Measurements from ENCODE around the gene PHLPP1. TPM values are rescaled to one million over a fixed set of nuclear protein-coding genes. Genes with fewer than 3 reads are reported as not detected.

PHLPP1 gene
- total and polyA plus RNA-seq, 2 experiments from 2014 or later: 15.7 to 73.6 TPM

- TF ChIP-seq EZH2 (IDR thresholded peaks at IDR 0.05; ENCODE audit: low read depth, unreplicated experiment) (no peak), ETS1 (IDR thresholded peaks at IDR 0.05) (peak; percentile 90), STAT1 (IDR thresholded peaks at IDR 0.05; ENCODE audit: unreplicated experiment) (no peak), JUNB (IDR thresholded peaks at IDR 0.05; ENCODE audit: unreplicated experiment) (no peak), POLR2AphosphoS5 (IDR thresholded peaks at IDR 0.05; ENCODE audit: low read depth) (no peak), ZNF331 (CRISPR knock-in tag; IDR thresholded peaks at IDR 0.05; ENCODE audit: low read depth) (no peak), CREB1 (CRISPR knock-in tag; IDR thresholded peaks at IDR 0.05; ENCODE audit: low read depth) (peak; percentile 92), EZH2phosphoT487 (IDR thresholded peaks at IDR 0.05; ENCODE audit: unreplicated experiment) (no peak), ZNF114 (CRISPR knock-in tag; IDR thresholded peaks at IDR 0.05) (0 out of 2 replicates have a peak, but pooled peaks have one; percentile 29), CTCF (conservative IDR thresholded peaks at IDR 0.05; ENCODE audit: low read depth in 2 of 2) (peak; percentile 67 to 85)
- TF ChIP-seq, protein P1, sequence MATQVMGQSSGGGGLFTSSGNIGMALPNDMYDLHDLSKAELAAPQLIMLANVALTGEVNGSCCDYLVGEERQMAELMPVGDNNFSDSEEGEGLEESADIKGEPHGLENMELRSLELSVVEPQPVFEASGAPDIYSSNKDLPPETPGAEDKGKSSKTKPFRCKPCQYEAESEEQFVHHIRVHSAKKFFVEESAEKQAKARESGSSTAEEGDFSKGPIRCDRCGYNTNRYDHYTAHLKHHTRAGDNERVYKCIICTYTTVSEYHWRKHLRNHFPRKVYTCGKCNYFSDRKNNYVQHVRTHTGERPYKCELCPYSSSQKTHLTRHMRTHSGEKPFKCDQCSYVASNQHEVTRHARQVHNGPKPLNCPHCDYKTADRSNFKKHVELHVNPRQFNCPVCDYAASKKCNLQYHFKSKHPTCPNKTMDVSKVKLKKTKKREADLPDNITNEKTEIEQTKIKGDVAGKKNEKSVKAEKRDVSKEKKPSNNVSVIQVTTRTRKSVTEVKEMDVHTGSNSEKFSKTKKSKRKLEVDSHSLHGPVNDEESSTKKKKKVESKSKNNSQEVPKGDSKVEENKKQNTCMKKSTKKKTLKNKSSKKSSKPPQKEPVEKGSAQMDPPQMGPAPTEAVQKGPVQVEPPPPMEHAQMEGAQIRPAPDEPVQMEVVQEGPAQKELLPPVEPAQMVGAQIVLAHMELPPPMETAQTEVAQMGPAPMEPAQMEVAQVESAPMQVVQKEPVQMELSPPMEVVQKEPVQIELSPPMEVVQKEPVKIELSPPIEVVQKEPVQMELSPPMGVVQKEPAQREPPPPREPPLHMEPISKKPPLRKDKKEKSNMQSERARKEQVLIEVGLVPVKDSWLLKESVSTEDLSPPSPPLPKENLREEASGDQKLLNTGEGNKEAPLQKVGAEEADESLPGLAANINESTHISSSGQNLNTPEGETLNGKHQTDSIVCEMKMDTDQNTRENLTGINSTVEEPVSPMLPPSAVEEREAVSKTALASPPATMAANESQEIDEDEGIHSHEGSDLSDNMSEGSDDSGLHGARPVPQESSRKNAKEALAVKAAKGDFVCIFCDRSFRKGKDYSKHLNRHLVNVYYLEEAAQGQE (IDR thresholded peaks at IDR 0.05; ENCODE audit: unreplicated experiment): no peak
- peak overlapping the region; percentile 58 for H3K4me3 ChIP-seq
- H3K79me2 ChIP-seq (replicated peaks; ENCODE audit: insufficient read depth): peaks cover 30% of the 10 kb centered on the region
- H4K20me1 ChIP-seq (replicated peaks; ENCODE audit: insufficient read depth): peaks cover 17% of the 10 kb centered on the region
- Mint-ChIP-seq H3K9me3 (peaks cover 6% of the 10 kb centered on the region; the same call in 1 of the 3 replicates), H3K4me3 (peak overlapping the region; percentile 73), H3K27me3 (ENCODE audit: insufficient read depth, low read depth, poor library complexity) (peaks cover 19% of the 10 kb centered on the region), H3K36me3 (ENCODE audit: low read depth) (peaks cover 25% of the 10 kb centered on the region), H3K27ac (peak overlapping the region; percentile 96), H3K4me1 (peaks cover 25% of the 10 kb centered on the region)
- peak overlapping the region; percentile 68 for H3K4me2 ChIP-seq
- peaks cover 28% of the 10 kb centered on the region for H3K4me1 ChIP-seq (ENCODE audit: insufficient read depth)
- H3K27me3 ChIP-seq (ENCODE audit: insufficient read depth): no peaks in the 10 kb centered on the region
- no peaks in the 10 kb centered on the region for H3F3A ChIP-seq (replicated peaks; ENCODE audit: low read depth)
- no peaks in the 10 kb centered on the region for H3K9me2 ChIP-seq (ENCODE audit: insufficient read depth)
- DNase-seq (ENCODE audit: low spot score) (peak; percentile 100), ATAC-seq (peak; percentile 91)
- H2AFZ ChIP-seq: no peak overlapping the region
- peak overlapping the region; percentile 81 for H3K27ac ChIP-seq (ENCODE audit: low read depth)
- no peaks in the 10 kb centered on the region for H3K36me3 ChIP-seq (ENCODE audit: insufficient read depth)
Observed at GRCh38 chr18:62714671-62715435, 488 bp upstream of the PHLPP1 start.
